GM10847 (cell line): Measurements from ENCODE around the gene SH3RF1.

ENCODE experiments used
- POLR2A ChIP-seq: IDR thresholded peaks from 2 replicates; pipeline ENCODE4 v1.6.1; 2011; ENCODE audit not compliant: insufficient read length; ENCODE audit errors: extremely low read depth

Gene SH3RF1

GRCh38 chr4:169245061-169245460 is 25.7 kb downstream of the SH3RF1 start:
- TF ChIP-seq POLR2A: no peak

GRCh38 chr4:169243825-169244609 is 26.7 kb downstream of the SH3RF1 start:
- TF ChIP-seq POLR2A: no peak

- no peak for TF ChIP-seq POLR2A
Observed at GRCh38 chr4:169241464-169241863, 29.3 kb downstream of the SH3RF1 start.

GRCh38 chr4:169239221-169239905 is 31.4 kb downstream of the SH3RF1 start:
- TF ChIP-seq POLR2A: no peak

- no peak for TF ChIP-seq POLR2A
Observed at GRCh38 chr4:169238445-169238844, 32.3 kb downstream of the SH3RF1 start.

GRCh38 chr4:169236873-169237626 is 33.7 kb downstream of the SH3RF1 start:
- TF ChIP-seq POLR2A: no peak

- TF ChIP-seq POLR2A: no peak
Observed at GRCh38 chr4:169236078-169236477, 34.7 kb downstream of the SH3RF1 start.

- no peak for TF ChIP-seq POLR2A
Observed at GRCh38 chr4:169234137-169234855, 36.5 kb downstream of the SH3RF1 start.

- no peak for TF ChIP-seq POLR2A
Observed at GRCh38 chr4:169233691-169234090, 37.1 kb downstream of the SH3RF1 start.

GRCh38 chr4:169231647-169232262 is 39.0 kb downstream of the SH3RF1 start:
- TF ChIP-seq POLR2A: no peak

GRCh38 chr4:169229571-169230028 is 41.2 kb downstream of the SH3RF1 start:
- no peak for TF ChIP-seq POLR2A

- no peak for TF ChIP-seq POLR2A
Observed at GRCh38 chr4:169228076-169228475, 42.7 kb downstream of the SH3RF1 start.

- no peak for TF ChIP-seq POLR2A
Observed at GRCh38 chr4:169226565-169226964, 44.2 kb downstream of the SH3RF1 start.

- TF ChIP-seq POLR2A: no peak
Observed at GRCh38 chr4:169225812-169226211, 44.9 kb downstream of the SH3RF1 start.
